Progenitor cell of endocrine pancreas (in vitro differentiated cells): Measurements from ENCODE around the gene TANC2. TPM values are rescaled to one million over a fixed set of nuclear protein-coding genes. Genes with fewer than 3 reads are reported as not detected.

Experiments used
- DNase-seq: peaks from one replicate; pipeline ENCODE4 v3.0.0; 2021; ENCODE audit warnings: low spot score; ENCODE audit not compliant: unreplicated experiment
- H3K27ac Mint-ChIP-seq: 2 replicates; pipeline ENCODE4 v1.8.0; 2021; ENCODE audit warnings: mild to moderate bottlenecking, moderate library complexity, mixed read lengths
- H3K27me3 Mint-ChIP-seq: 2 replicates; pipeline ENCODE4 v1.8.0; 2021; ENCODE audit warnings: mixed read lengths
- H3K36me3 Mint-ChIP-seq: 2 replicates; pipeline ENCODE4 v1.8.0; 2022; ENCODE audit warnings: mixed read lengths; ENCODE audit not compliant: insufficient read depth
- H3K4me1 Mint-ChIP-seq: 2 replicates; pipeline ENCODE4 v1.8.0; 2021; ENCODE audit warnings: low read depth, mixed read lengths
- H3K4me3 Mint-ChIP-seq: 2 replicates; pipeline ENCODE4 v1.8.0; 2021; ENCODE audit warnings: low read depth, mild to moderate bottlenecking, moderate library complexity, mixed read lengths
- H3K9me3 Mint-ChIP-seq: 2 replicates; pipeline ENCODE4 v1.8.0; 2021; ENCODE audit warnings: low read depth, mixed read lengths
- total RNA-seq: library from RNA; stranded (reverse); gene quantifications from 2 replicates; pipeline ENCODE4 v1.2.1, GENCODE V29; 2021
- TF ChIP-seq, protein P1 (sequence below): fragments of 200-600 bp; sonication (generic); IDR thresholded peaks from one replicate; pipeline ENCODE4 v1.5.0; 2021; ENCODE audit warnings: antibody characterized with exemption, mild to moderate bottlenecking; ENCODE audit not compliant: unreplicated experiment

Gene TANC2
- total RNA-seq, 1 donor from 2014 or later: 18.0 TPM

DNA sequence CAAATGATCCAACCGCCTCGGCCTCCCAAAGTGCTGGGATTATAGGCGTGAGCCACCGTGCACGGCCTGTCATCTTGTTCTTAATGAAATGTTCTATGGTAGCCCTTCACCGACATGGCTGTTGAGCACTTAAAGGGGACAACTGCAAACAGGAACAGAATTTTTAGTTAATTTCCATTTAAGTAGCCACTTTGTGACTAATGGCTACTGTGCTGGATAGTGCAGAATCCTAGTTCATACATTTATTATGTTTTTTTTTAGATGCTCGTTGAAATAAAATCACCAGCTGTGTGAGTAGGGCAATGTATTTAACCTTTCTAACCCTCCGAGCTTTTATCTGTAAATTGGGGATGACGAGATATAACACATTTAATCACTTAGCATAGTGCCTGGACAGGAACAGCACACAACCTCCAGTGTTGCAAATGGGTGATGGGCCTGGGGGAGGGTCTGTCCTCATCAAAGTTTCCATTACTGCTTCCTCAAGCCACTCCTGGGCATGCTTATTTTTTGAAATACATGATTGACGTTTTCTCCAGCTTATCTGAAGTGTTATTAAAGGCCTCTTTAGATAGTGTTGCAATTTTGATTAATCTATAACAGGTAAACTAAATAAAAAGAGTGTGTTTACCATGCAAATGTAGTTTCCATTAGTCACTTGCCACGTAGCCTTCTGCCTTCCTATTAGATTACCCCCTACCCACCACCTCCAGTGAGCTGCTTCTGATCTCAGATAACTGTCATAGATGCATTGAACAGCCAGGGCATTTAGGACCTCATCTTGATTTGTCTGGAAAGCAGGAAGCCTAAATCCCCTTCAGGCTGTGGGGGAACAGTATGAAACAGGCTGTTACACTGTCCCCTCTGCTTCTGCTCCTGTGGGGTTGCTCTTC lies 42.5 kb upstream of the TANC2 start:
- no peak overlapping the region for H3K4me3 Mint-ChIP-seq
- H3K36me3 Mint-ChIP-seq: no peaks in the 10 kb centered on the region

DNA sequence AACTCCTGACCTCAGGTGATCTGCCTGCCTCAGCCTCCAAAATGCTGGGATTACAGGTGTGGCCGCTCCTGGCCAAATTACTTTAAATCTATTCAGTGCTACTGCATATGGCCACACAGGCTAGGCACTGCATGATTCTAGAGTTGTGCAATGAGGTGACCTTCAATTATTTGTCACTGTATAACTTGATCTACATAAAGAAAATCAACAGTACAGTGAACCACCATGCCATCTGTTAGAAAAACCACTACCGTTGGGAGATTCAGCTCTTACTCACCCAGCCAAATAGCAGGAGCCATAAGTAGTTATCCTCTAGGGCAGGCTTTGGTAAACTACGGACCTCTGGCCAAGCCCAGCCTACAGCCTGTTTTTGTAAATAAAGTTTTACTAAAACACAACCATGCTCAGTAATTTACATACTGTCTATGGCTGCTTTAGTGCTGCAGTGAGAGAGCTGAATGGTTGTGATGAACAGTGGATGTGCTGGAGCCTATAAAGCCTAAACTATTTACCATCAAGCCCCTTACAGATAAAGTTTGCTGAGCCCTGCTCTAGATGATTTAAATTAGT lies 40.7 kb upstream of the TANC2 start:
- Mint-ChIP-seq H3K27ac (no peak overlapping the region), H3K36me3 (no peaks in the 10 kb centered on the region), H3K9me3 (no peaks in the 10 kb centered on the region), H3K4me1 (peaks cover 9% of the 10 kb centered on the region), H3K4me3 (no peak overlapping the region), H3K27me3 (peaks cover 49% of the 10 kb centered on the region)
- no peak for DNase-seq
- TF ChIP-seq, protein P1, sequence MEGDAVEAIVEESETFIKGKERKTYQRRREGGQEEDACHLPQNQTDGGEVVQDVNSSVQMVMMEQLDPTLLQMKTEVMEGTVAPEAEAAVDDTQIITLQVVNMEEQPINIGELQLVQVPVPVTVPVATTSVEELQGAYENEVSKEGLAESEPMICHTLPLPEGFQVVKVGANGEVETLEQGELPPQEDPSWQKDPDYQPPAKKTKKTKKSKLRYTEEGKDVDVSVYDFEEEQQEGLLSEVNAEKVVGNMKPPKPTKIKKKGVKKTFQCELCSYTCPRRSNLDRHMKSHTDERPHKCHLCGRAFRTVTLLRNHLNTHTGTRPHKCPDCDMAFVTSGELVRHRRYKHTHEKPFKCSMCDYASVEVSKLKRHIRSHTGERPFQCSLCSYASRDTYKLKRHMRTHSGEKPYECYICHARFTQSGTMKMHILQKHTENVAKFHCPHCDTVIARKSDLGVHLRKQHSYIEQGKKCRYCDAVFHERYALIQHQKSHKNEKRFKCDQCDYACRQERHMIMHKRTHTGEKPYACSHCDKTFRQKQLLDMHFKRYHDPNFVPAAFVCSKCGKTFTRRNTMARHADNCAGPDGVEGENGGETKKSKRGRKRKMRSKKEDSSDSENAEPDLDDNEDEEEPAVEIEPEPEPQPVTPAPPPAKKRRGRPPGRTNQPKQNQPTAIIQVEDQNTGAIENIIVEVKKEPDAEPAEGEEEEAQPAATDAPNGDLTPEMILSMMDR: no peak

More for the DNA sequence above, 42.5 kb upstream of the TANC2 start:
- H3K27ac Mint-ChIP-seq: no peak overlapping the region
- TF ChIP-seq, protein P1: no peak
- peaks cover 48% of the 10 kb centered on the region for H3K27me3 Mint-ChIP-seq
- H3K4me1 Mint-ChIP-seq: peaks cover 11% of the 10 kb centered on the region
- no peak for DNase-seq
- H3K9me3 Mint-ChIP-seq: no peaks in the 10 kb centered on the region

DNA sequence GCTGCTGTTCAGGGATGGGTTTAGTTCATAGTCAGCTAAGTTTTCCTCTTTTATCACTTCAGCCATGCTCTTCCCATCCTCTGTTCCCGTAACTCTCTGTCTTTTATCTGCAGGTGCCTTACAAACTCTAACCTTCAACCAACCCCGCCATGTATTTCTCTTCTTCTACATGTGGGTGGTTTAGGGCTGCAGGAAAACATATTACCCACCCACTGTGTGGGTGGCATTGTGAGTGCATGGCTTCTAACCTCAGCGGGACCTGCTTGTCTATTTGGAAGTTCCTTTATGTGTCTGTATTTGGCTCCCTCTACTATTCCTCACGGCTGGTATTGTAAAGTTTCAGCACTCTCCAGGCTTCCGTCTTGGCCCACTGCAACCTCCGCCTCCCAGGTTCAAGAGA lies 39.0 kb upstream of the TANC2 start:
- no peak for DNase-seq
- H3K27me3 Mint-ChIP-seq: peaks cover 43% of the 10 kb centered on the region
- no peaks in the 10 kb centered on the region for H3K36me3 Mint-ChIP-seq
- no peaks in the 10 kb centered on the region for H3K9me3 Mint-ChIP-seq
- no peak overlapping the region for H3K4me3 Mint-ChIP-seq
- TF ChIP-seq, protein P1: no peak
- peaks cover 9% of the 10 kb centered on the region for H3K4me1 Mint-ChIP-seq
- H3K27ac Mint-ChIP-seq: no peak overlapping the region

DNA sequence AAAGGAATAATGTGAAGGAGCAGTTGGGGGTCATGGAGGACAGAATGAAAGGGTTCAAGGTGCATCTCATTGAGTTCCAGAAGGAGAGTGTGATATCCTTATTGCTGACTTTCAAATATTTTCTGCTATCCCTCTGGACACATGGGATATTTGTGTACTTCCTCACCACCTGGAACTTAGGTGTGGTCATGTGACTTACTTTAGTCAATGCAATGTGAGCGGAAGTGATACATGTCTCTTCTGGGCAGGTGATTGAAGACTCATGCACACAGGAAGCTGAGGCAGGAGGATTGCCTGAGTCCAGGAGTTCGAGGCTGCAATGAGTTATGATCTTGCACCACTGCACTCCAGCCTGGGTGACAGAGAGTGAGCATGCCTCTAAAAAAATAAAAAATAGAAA lies 36.7 kb upstream of the TANC2 start:
- TF ChIP-seq, protein P1: no peak

DNA sequence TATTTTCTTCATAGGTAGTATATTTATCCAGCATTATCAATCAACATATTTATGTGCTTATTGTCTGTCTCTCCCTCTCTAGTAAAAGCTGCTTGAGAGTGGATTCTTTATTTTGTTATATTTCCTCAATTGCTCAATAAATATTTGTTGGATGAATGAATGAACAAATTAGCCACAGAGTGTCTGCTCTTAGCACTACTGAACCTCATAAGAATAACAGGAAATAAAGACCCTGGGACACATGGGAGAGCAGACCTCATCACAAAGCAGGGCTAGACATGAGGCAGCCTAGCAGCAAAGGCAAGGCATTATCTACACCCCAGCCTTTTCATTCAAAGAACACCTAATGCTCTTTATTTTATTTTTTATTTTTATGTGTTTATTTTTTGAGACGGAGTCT lies 34.9 kb upstream of the TANC2 start:
- peaks cover 3% of the 10 kb centered on the region for H3K4me1 Mint-ChIP-seq
- H3K27ac Mint-ChIP-seq: no peak overlapping the region
- no peak for DNase-seq
- TF ChIP-seq, protein P1: no peak
- H3K9me3 Mint-ChIP-seq: no peaks in the 10 kb centered on the region
- H3K4me3 Mint-ChIP-seq: no peak overlapping the region
- peaks cover 55% of the 10 kb centered on the region for H3K27me3 Mint-ChIP-seq
- no peaks in the 10 kb centered on the region for H3K36me3 Mint-ChIP-seq

More for the DNA sequence above, 36.7 kb upstream of the TANC2 start:
- Mint-ChIP-seq H3K4me1 (peaks cover 3% of the 10 kb centered on the region), H3K9me3 (no peaks in the 10 kb centered on the region), H3K4me3 (no peak overlapping the region), H3K27me3 (peaks cover 61% of the 10 kb centered on the region), H3K36me3 (no peaks in the 10 kb centered on the region), H3K27ac (no peak overlapping the region)
- DNase-seq: no peak
